Hepatocyte (in vitro differentiated cells): ENCODE data around the gene PROC. TPM values are rescaled to one million over a fixed set of nuclear protein-coding genes. Genes with fewer than 3 reads are reported as not detected.

Source experiments
- DNase-seq: peaks from one replicate; pipeline ENCODE4 v3.0.0-alpha.2; 2016; ENCODE audit warnings: low spot score
- H2AFZ ChIP-seq: fragments of 200-600 bp; sonication (generic); 2 replicates; pipeline ENCODE4 v1.6.0; 2016; ENCODE audit warnings: antibody characterized with exemption, mild to moderate bottlenecking
- H3K27ac ChIP-seq: fragments of 200-600 bp; sonication (generic); 2 replicates; pipeline ENCODE4 v1.5.1; 2016; ENCODE audit warnings: mild to moderate bottlenecking
- H3K27me3 ChIP-seq: fragments of 200-600 bp; sonication (generic); 2 replicates; pipeline ENCODE4 v1.6.1; 2016
- H3K36me3 ChIP-seq: fragments of 200-600 bp; sonication (generic); replicated peaks from 2 replicates; pipeline ENCODE4 v1.5.1; 2016; ENCODE audit warnings: low read depth; ENCODE audit not compliant: insufficient read depth
- H3K4me1 ChIP-seq: fragments of 200-600 bp; sonication (generic); 2 replicates; pipeline ENCODE4 v1.5.1; 2016; ENCODE audit warnings: mild to moderate bottlenecking, moderate library complexity; ENCODE audit not compliant: insufficient read depth
- H3K4me2 ChIP-seq: fragments of 200-600 bp; sonication (generic); 2 replicates; pipeline ENCODE4 v1.6.0; 2016
- H3K4me3 ChIP-seq: fragments of 200-600 bp; sonication (generic); 2 replicates; pipeline ENCODE4 v1.5.1; 2016; ENCODE audit warnings: mild to moderate bottlenecking
- H3K79me2 ChIP-seq: fragments of 200-600 bp; sonication (generic); 2 replicates; pipeline ENCODE4 v1.6.0; 2017; ENCODE audit warnings: mild to moderate bottlenecking
- H3K9me2 ChIP-seq: fragments of 200-600 bp; sonication (generic); replicated peaks from 2 replicates; pipeline ENCODE4 v1.6.0; 2017; ENCODE audit warnings: mild to moderate bottlenecking; ENCODE audit not compliant: insufficient read depth
- H3K9me3 ChIP-seq: fragments of 200-600 bp; sonication (generic); 2 replicates; pipeline ENCODE4 v1.5.1; 2016; ENCODE audit warnings: low read depth, mild to moderate bottlenecking
- H4K20me1 ChIP-seq: fragments of 200-600 bp; sonication (generic); 2 replicates; pipeline ENCODE4 v1.6.0; 2016; ENCODE audit warnings: mild to moderate bottlenecking; ENCODE audit not compliant: insufficient read depth, poor library complexity, severe bottlenecking
- CTCF ChIP-seq: fragments of 200-600 bp; sonication (generic); IDR thresholded peaks from 2 replicates; pipeline ENCODE4 v1.5.1; 2016; ENCODE audit warnings: antibody characterized with exemption, mild to moderate bottlenecking; ENCODE audit not compliant: poor library complexity
- EZH2 ChIP-seq: fragments of 200-600 bp; sonication (generic); IDR thresholded peaks from 2 replicates; pipeline ENCODE4 v1.6.1; 2016; ENCODE audit warnings: antibody characterized with exemption, mild to moderate bottlenecking, borderline replicate concordance
- EZH2phosphoT487 ChIP-seq: fragments of 200-600 bp; sonication (generic); IDR thresholded peaks from one replicate; pipeline ENCODE4 v1.6.1; 2018; ENCODE audit warnings: antibody characterized with exemption, mild to moderate bottlenecking, low read depth, moderate library complexity; ENCODE audit not compliant: unreplicated experiment, severe bottlenecking
- WGBS: methylation state at CpG from one replicate; pipeline ENCODE4 v1.1.6; 2016; ENCODE audit warnings: low lambda C conversion rate; ENCODE audit errors: missing lambda C conversion rate; 5-methylcytosine and 5-hydroxymethylcytosine counted together
- polyA plus RNA-seq: library from polyadenylated mRNA; unstranded; fragments of >200 nt; fragmentation: Nextera tagmentation; extraction: Ambion mirVana; gene quantifications from 2 replicates; pipeline ENCODE4 v1.2.1, GENCODE V29; 2016
- total RNA-seq: library from RNA; depleted of rRNA; stranded (reverse); fragments of >200 nt; gene quantifications from 2 replicates; pipeline ENCODE4 v1.2.3, GENCODE V29; 2014

Gene PROC
- total and polyA plus RNA-seq, 2 experiments from 2014 or later = 42.6 to 70.2 TPM

DNA sequence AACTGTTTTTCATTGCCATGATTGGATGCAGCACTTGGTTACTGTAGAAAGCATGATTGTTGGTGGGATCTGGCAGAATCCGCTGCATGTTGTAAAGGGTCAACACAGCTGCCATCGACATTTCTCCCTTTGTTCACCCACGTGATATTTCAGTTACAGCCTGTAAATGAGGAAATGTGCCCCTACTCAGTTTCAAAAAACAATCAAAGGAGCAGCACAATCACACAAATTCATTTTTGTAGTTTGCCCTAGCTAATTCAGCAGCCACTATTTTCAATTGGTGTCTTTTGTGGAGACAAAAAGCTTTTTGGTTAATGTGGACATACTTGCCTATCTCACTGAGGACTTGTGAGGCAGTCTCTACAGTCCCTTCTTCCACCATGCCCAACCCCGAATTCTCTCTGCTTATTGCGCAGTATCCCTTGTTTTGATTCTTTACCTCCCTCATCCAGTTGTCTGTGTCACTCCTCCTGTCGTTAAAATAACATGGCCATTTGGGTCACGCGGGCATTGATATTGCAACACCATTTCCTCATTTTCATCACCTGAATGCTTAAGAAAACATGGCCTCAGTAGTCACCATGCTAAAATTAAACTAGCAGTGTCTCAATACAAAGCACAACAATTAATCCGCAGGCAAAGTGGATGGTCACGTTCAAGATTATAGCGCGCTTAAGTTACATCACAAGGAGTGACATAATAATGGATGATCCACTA lies 6.4 kb upstream of the PROC start:
- 84% methylated on average over 12 of the region's 12 CpGs for WGBS
- H3K27ac ChIP-seq = peak overlapping the region; percentile 78
- TF ChIP-seq CTCF = no peak
- TF ChIP-seq EZH2 = no peak
- TF ChIP-seq EZH2phosphoT487 = no peak

GRCh38 chr2:127413200-127413599 lies 5.0 kb upstream of the PROC start:
- Histone ChIP-seq H3K9me3 (peaks cover 6% of the 10 kb centered on the region), H3K79me2 (no peaks in the 10 kb centered on the region), H2AFZ (no peak overlapping the region), H3K4me1 (peaks cover 36% of the 10 kb centered on the region), H3K4me2 (no peak overlapping the region), H3K27ac (no peak overlapping the region), H3K9me2 (no peaks in the 10 kb centered on the region), H3K27me3 (no peaks in the 10 kb centered on the region), H4K20me1 (no peaks in the 10 kb centered on the region), H3K4me3 (no peak overlapping the region), H3K36me3 (no peaks in the 10 kb centered on the region)
- WGBS = 89% methylated on average over 3 of the region's 3 CpGs
- TF ChIP-seq CTCF = no peak
- TF ChIP-seq EZH2 = no peak
- no peak for TF ChIP-seq EZH2phosphoT487
- no peak for DNase-seq

More for the DNA sequence above, 6.4 kb upstream of the PROC start:
- H2AFZ ChIP-seq = no peak overlapping the region
- no peak overlapping the region for H3K4me3 ChIP-seq
- peak overlapping the region; percentile 66 for H3K4me2 ChIP-seq
- no peaks in the 10 kb centered on the region for H3K79me2 ChIP-seq
- H3K27me3 ChIP-seq = no peaks in the 10 kb centered on the region
- H3K4me1 ChIP-seq = peaks cover 37% of the 10 kb centered on the region
- H3K9me2 ChIP-seq = no peaks in the 10 kb centered on the region
- peaks cover 6% of the 10 kb centered on the region for H3K9me3 ChIP-seq
- H3K36me3 ChIP-seq = no peaks in the 10 kb centered on the region
- no peaks in the 10 kb centered on the region for H4K20me1 ChIP-seq
- DNase-seq = peak; percentile 3

GRCh38 chr2:127413782-127414637 lies 4.2 kb upstream of the PROC start:
- Histone ChIP-seq H3K4me3 (no peak overlapping the region), H3K9me2 (no peaks in the 10 kb centered on the region), H3K27me3 (no peaks in the 10 kb centered on the region), H3K4me1 (peaks cover 29% of the 10 kb centered on the region), H3K9me3 (peaks cover 6% of the 10 kb centered on the region), H3K27ac (no peak overlapping the region), H4K20me1 (no peaks in the 10 kb centered on the region), H3K36me3 (no peaks in the 10 kb centered on the region), H2AFZ (no peak overlapping the region), H3K4me2 (no peak overlapping the region), H3K79me2 (no peaks in the 10 kb centered on the region)
- no peak for TF ChIP-seq EZH2phosphoT487
- TF ChIP-seq CTCF = no peak
- no peak for TF ChIP-seq EZH2
- DNase-seq = peak; percentile 3
- 86% methylated on average over 8 of the region's 8 CpGs for WGBS
